SK-N-SH treated with all-trans-retinoic acid at 6 μM for 48 hours (cell line): Measurements from ENCODE around the gene RIMKLA.

ENCODE experiments used
- ATAC-seq: fragments of 200-7000 bp; cut with Tn5 transposase; 3 replicates; pipeline ENCODE4 v1.9.1; 2020; ENCODE audit warnings: mild to moderate bottlenecking, moderate library complexity
- ARNTL ChIP-seq: fragments of 450-650 bp; formaldehyde crosslinking; IDR thresholded peaks from 2 replicates; pipeline ENCODE4 v1.5.0; 2020; ENCODE audit warnings: low read depth, mild to moderate bottlenecking, moderate library complexity, borderline replicate concordance
- BACH2 ChIP-seq: fragments of 250-450 bp; sonication (Bioruptor Pico); IDR thresholded peaks from 2 replicates; pipeline ENCODE4 v1.9.0; 2021; ENCODE audit warnings: mild to moderate bottlenecking, borderline replicate concordance
- CSDC2 ChIP-seq: fragments of 250-450 bp; sonication (Bioruptor Pico); IDR thresholded peaks from 2 replicates; pipeline ENCODE4 v1.5.0; 2020; ENCODE audit warnings: mild to moderate bottlenecking, moderate library complexity
- CSRNP3 ChIP-seq: fragments of 250-450 bp; sonication (Bioruptor Pico); IDR thresholded peaks from 2 replicates; pipeline ENCODE4 v1.5.1; 2021; ENCODE audit warnings: mild to moderate bottlenecking, moderate library complexity
- ESRRG ChIP-seq: fragments of 250-450 bp; sonication (Bioruptor Pico); IDR thresholded peaks from 2 replicates; pipeline ENCODE4 v1.6.1; 2021; ENCODE audit warnings: mild to moderate bottlenecking
- GLIS3 ChIP-seq: fragments of 250-450 bp; sonication (Bioruptor Pico); IDR thresholded peaks from 2 replicates; pipeline ENCODE4 v1.5.0; 2020; ENCODE audit warnings: mild to moderate bottlenecking, moderate library complexity
- ISL1 ChIP-seq: fragments of 250-450 bp; sonication (Bioruptor Pico); IDR thresholded peaks from 2 replicates; pipeline ENCODE4 v2.1.2; 2022; ENCODE audit warnings: mild to moderate bottlenecking, moderate library complexity
- OSR1 ChIP-seq: fragments of 250-450 bp; sonication (Bioruptor Pico); IDR thresholded peaks from 2 replicates; pipeline ENCODE4 v1.8.0; 2022; ENCODE audit warnings: moderate library complexity, mild to moderate bottlenecking, inconsistent platforms
- PATZ1 ChIP-seq: fragments of 250-450 bp; sonication (Bioruptor Pico); IDR thresholded peaks from 2 replicates; pipeline ENCODE4 v1.8.0; 2020; ENCODE audit warnings: mild to moderate bottlenecking, moderate library complexity, borderline replicate concordance
- POU6F1 ChIP-seq: fragments of 250-450 bp; sonication (Bioruptor Pico); IDR thresholded peaks from 2 replicates; pipeline ENCODE4 v1.8.0; 2021; ENCODE audit warnings: low read depth, mild to moderate bottlenecking, moderate library complexity, borderline replicate concordance
- PPARA ChIP-seq: fragments of 250-450 bp; sonication (Bioruptor Pico); IDR thresholded peaks from 2 replicates; pipeline ENCODE4 v1.5.0; 2020; ENCODE audit warnings: mild to moderate bottlenecking, borderline replicate concordance
- RARB ChIP-seq: fragments of 250-450 bp; sonication (Bioruptor Pico); IDR thresholded peaks from 2 replicates; pipeline ENCODE4 v1.8.0; 2021; ENCODE audit warnings: mild to moderate bottlenecking, moderate library complexity
- SNAI2 ChIP-seq: fragments of 250-450 bp; sonication (Bioruptor Pico); IDR thresholded peaks from 2 replicates; pipeline ENCODE4 v1.5.0; 2020; ENCODE audit warnings: mild to moderate bottlenecking, moderate library complexity
- TCF4 ChIP-seq: fragments of 250-450 bp; sonication (Bioruptor Pico); IDR thresholded peaks from 2 replicates; pipeline ENCODE4 v1.8.0; 2021; ENCODE audit warnings: mild to moderate bottlenecking, moderate library complexity, borderline replicate concordance
- TOX ChIP-seq: fragments of 250-450 bp; sonication (Bioruptor Pico); IDR thresholded peaks from 2 replicates; pipeline ENCODE4 v1.8.0; 2021; ENCODE audit warnings: mild to moderate bottlenecking, moderate library complexity, borderline replicate concordance
- ZC3H10 ChIP-seq: fragments of 250-450 bp; sonication (Bioruptor Pico); IDR thresholded peaks from 2 replicates; pipeline ENCODE4 v1.5.1; 2021; ENCODE audit warnings: mild to moderate bottlenecking, moderate library complexity
- ZFP3 ChIP-seq: fragments of 250-450 bp; sonication (Bioruptor Pico); IDR thresholded peaks from 2 replicates; pipeline ENCODE4 v1.5.0; 2020; ENCODE audit warnings: mild to moderate bottlenecking, moderate library complexity
- ZFP30 ChIP-seq: fragments of 450-650 bp; formaldehyde crosslinking; IDR thresholded peaks from 2 replicates; pipeline ENCODE4 v1.5.0; 2022; ENCODE audit warnings: mild to moderate bottlenecking, moderate library complexity
- ZNF565 ChIP-seq: fragments of 450-650 bp; formaldehyde crosslinking; conservative IDR thresholded peaks from 2 replicates; pipeline ENCODE4 v1.5.0; 2020; ENCODE audit warnings: low read depth, mild to moderate bottlenecking, moderate library complexity
- ZNF70 ChIP-seq: fragments of 450-650 bp; formaldehyde crosslinking; IDR thresholded peaks from 2 replicates; pipeline ENCODE4 v1.5.0; 2020; ENCODE audit warnings: mild to moderate bottlenecking, moderate library complexity
- ZNF8 ChIP-seq: fragments of 450-650 bp; formaldehyde crosslinking; IDR thresholded peaks from 2 replicates; pipeline ENCODE4 v1.5.0; 2020; ENCODE audit warnings: mild to moderate bottlenecking, moderate library complexity
- TF ChIP-seq, protein P1 (sequence below): fragments of 250-450 bp; sonication (Bioruptor Pico); IDR thresholded peaks from 2 replicates; pipeline ENCODE4 v1.5.1; 2020; ENCODE audit warnings: low read depth, mild to moderate bottlenecking, moderate library complexity
- TF ChIP-seq, protein P2 (sequence below): fragments of 250-450 bp; sonication (Bioruptor Pico); IDR thresholded peaks from 2 replicates; pipeline ENCODE4 v1.5.0; 2020; ENCODE audit warnings: mild to moderate bottlenecking, moderate library complexity

The RIMKLA gene

DNA sequence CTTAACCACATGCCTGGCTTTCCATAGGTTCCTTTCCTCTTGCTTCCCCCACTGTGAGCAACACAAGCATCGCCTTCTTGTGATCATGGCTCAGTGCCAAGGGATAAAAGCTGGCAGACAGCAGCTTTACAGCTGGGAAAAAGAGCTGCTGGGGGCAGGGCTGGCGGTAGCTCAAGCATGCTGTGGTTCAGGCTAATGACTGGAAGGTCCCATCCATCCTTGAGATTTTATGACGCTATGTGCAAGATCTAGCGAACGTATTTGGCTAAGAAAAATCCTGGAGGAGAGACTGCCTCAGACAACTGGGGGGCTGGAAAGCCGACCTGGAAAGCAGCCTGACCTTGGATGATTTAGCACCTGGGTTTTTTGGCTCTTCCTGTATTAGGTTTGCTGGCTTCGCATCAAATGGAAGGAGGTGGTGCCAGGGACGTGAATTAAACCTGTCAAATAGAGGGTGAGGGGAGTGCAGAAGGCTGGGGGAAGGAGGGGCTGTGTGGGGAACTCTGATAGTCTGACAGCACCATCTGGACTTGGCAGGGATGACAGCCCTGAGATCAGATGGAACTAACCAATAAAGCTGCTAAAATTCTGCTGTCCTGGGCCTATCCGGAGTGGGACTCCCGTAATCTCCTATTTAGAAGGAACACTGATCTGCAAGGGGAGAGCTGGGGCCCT lies 40.5 kb downstream of the RIMKLA start:
- TF ChIP-seq TOX (CRISPR knock-in tag) (no peak), TCF4 (CRISPR knock-in tag) (peak; percentile 51; the same call in 1 of the 2 replicates)
- peak; percentile 72 for ATAC-seq

DNA sequence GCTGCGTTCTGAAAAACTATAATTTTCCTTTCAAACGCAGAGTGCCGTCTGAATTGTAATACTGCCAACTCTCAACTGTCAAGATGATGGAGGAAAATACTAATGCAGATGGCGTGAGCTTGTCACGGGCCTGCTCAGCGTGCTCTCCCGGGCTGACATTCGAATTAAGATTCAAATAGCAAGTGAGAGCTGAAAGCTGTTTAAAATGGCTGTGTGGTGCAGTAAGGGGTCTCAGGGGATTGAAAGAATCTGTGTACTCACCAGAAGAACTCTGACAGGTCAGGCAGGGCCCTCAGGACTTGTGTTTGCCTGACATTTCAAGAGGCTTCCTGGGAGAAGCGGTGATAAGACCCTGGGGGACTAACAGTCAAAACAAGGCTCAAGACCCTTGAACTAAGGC lies 42.1 kb downstream of the RIMKLA start:
- ATAC-seq = no peak
- TF ChIP-seq TOX (CRISPR knock-in tag) = no peak
- no peak for TF ChIP-seq BACH2
- TF ChIP-seq, protein P1, sequence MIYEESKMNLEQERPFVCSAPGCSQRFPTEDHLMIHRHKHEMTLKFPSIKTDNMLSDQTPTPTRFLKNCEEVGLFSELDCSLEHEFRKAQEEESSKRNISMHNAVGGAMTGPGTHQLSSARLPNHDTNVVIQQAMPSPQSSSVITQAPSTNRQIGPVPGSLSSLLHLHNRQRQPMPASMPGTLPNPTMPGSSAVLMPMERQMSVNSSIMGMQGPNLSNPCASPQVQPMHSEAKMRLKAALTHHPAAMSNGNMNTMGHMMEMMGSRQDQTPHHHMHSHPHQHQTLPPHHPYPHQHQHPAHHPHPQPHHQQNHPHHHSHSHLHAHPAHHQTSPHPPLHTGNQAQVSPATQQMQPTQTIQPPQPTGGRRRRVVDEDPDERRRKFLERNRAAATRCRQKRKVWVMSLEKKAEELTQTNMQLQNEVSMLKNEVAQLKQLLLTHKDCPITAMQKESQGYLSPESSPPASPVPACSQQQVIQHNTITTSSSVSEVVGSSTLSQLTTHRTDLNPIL (CRISPR knock-in tag) = no peak
- TF ChIP-seq OSR1 (CRISPR knock-in tag) = no peak
- TF ChIP-seq ZFP30 (CRISPR knock-in tag) = no peak
- no peak for TF ChIP-seq SNAI2 (CRISPR knock-in tag)
- TF ChIP-seq ZNF565 (CRISPR knock-in tag) = no peak
- TF ChIP-seq ZNF70 (CRISPR knock-in tag) = no peak
- TF ChIP-seq ZFP3 (CRISPR knock-in tag) = no peak
- TF ChIP-seq RARB (CRISPR knock-in tag) = no peak
- TF ChIP-seq ISL1 (CRISPR knock-in tag) = no peak
- TF ChIP-seq GLIS3 (CRISPR knock-in tag) = no peak
- no peak for TF ChIP-seq ZNF8 (CRISPR knock-in tag)
- no peak for TF ChIP-seq POU6F1
- TF ChIP-seq ZC3H10 (CRISPR knock-in tag) = no peak
- no peak for TF ChIP-seq CSRNP3 (CRISPR knock-in tag)
- no peak for TF ChIP-seq PPARA (CRISPR knock-in tag)
- TF ChIP-seq ARNTL (CRISPR knock-in tag) = no peak
- no peak for TF ChIP-seq ESRRG (CRISPR knock-in tag)

GRCh38 chr1:42423681-42424080 lies 43.1 kb downstream of the RIMKLA start:
- no peak for ATAC-seq
- TF ChIP-seq TCF4 (CRISPR knock-in tag) (no peak), POU6F1 (no peak), CSDC2 (CRISPR knock-in tag) (no peak), ZFP3 (CRISPR knock-in tag) (no peak), ZFP30 (CRISPR knock-in tag) (no peak), CSRNP3 (CRISPR knock-in tag) (no peak), ESRRG (CRISPR knock-in tag) (no peak), ZNF565 (CRISPR knock-in tag) (no peak), GLIS3 (CRISPR knock-in tag) (no peak), PATZ1 (CRISPR knock-in tag) (no peak), TOX (CRISPR knock-in tag) (no peak), RARB (CRISPR knock-in tag) (no peak), ISL1 (CRISPR knock-in tag) (no peak), ZNF8 (CRISPR knock-in tag) (no peak), PPARA (CRISPR knock-in tag) (no peak), ARNTL (CRISPR knock-in tag) (no peak)
- TF ChIP-seq, protein P2, sequence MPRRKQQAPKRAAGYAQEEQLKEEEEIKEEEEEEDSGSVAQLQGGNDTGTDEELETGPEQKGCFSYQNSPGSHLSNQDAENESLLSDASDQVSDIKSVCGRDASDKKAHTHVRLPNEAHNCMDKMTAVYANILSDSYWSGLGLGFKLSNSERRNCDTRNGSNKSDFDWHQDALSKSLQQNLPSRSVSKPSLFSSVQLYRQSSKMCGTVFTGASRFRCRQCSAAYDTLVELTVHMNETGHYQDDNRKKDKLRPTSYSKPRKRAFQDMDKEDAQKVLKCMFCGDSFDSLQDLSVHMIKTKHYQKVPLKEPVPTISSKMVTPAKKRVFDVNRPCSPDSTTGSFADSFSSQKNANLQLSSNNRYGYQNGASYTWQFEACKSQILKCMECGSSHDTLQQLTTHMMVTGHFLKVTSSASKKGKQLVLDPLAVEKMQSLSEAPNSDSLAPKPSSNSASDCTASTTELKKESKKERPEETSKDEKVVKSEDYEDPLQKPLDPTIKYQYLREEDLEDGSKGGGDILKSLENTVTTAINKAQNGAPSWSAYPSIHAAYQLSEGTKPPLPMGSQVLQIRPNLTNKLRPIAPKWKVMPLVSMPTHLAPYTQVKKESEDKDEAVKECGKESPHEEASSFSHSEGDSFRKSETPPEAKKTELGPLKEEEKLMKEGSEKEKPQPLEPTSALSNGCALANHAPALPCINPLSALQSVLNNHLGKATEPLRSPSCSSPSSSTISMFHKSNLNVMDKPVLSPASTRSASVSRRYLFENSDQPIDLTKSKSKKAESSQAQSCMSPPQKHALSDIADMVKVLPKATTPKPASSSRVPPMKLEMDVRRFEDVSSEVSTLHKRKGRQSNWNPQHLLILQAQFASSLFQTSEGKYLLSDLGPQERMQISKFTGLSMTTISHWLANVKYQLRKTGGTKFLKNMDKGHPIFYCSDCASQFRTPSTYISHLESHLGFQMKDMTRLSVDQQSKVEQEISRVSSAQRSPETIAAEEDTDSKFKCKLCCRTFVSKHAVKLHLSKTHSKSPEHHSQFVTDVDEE = no peak
- TF ChIP-seq, protein P1 (CRISPR knock-in tag) = no peak
